ENCODE data around the gene JMJD7.

GRCh38 chr15:41842229-41842628 is 14.3 kb downstream of the JMJD7 start:
- TF ChIP-seq, protein P1, sequence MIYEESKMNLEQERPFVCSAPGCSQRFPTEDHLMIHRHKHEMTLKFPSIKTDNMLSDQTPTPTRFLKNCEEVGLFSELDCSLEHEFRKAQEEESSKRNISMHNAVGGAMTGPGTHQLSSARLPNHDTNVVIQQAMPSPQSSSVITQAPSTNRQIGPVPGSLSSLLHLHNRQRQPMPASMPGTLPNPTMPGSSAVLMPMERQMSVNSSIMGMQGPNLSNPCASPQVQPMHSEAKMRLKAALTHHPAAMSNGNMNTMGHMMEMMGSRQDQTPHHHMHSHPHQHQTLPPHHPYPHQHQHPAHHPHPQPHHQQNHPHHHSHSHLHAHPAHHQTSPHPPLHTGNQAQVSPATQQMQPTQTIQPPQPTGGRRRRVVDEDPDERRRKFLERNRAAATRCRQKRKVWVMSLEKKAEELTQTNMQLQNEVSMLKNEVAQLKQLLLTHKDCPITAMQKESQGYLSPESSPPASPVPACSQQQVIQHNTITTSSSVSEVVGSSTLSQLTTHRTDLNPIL (CRISPR knock-in tag; IDR thresholded peaks at IDR 0.05; ENCODE audit: low read depth), result no peak
- TF ChIP-seq CSDC2 (CRISPR knock-in tag; IDR thresholded peaks at IDR 0.05), result no peak
- no peak for TF ChIP-seq PPARA (CRISPR knock-in tag; IDR thresholded peaks at IDR 0.05; ENCODE audit: borderline replicate concordance)
- no peak for TF ChIP-seq ZNF8 (CRISPR knock-in tag; IDR thresholded peaks at IDR 0.05)
- no peak for TF ChIP-seq ZC3H10 (CRISPR knock-in tag; IDR thresholded peaks at IDR 0.05)
- no peak for TF ChIP-seq ZNF70 (CRISPR knock-in tag; IDR thresholded peaks at IDR 0.05)
- TF ChIP-seq RARB (CRISPR knock-in tag; IDR thresholded peaks at IDR 0.05), result no peak
- no peak for TF ChIP-seq ZFP3 (CRISPR knock-in tag; IDR thresholded peaks at IDR 0.05)
- TF ChIP-seq TOX (CRISPR knock-in tag; IDR thresholded peaks at IDR 0.05; ENCODE audit: borderline replicate concordance), result no peak
